Trophoblast cell (in vitro differentiated cells and primary cell): ENCODE results near the gene SUSD3.
A peak's percentile ranks its signal among the peaks of the same experiment; 100 is the strongest.

Experiments
- DNase-seq, 2 donors: peaks; one replicate each; pipeline ENCODE4 v3.0.0-alpha.2; 2016
- H2AFZ ChIP-seq: 2 replicates; pipeline ENCODE4 v1.6.1; 2013; ENCODE audit warnings: low read length, moderate library complexity, mild to moderate bottlenecking; ENCODE audit not compliant: insufficient read depth, poor library complexity
- H2AK5ac ChIP-seq: 2 replicates; pipeline ENCODE4 v1.6.1; 2013; ENCODE audit warnings: mild to moderate bottlenecking, low read length
- H2BK120ac ChIP-seq: 2 replicates; pipeline ENCODE4 v1.6.1; 2013; ENCODE audit warnings: low read length, mild to moderate bottlenecking, moderate library complexity; ENCODE audit not compliant: insufficient read depth, poor library complexity
- H2BK12ac ChIP-seq: 2 replicates; pipeline ENCODE4 v1.6.1; 2013; ENCODE audit warnings: mild to moderate bottlenecking, low read length, moderate library complexity
- H2BK5ac ChIP-seq: 2 replicates; pipeline ENCODE4 v1.6.1; 2013; ENCODE audit warnings: low read length, low read depth, moderate library complexity, mild to moderate bottlenecking; ENCODE audit not compliant: poor library complexity
- H3K14ac ChIP-seq: 2 replicates; pipeline ENCODE4 v1.6.1; 2013; ENCODE audit warnings: mild to moderate bottlenecking, low read length
- H3K18ac ChIP-seq: 2 replicates; pipeline ENCODE4 v1.6.1; 2013; ENCODE audit warnings: mild to moderate bottlenecking, low read length
- H3K23ac ChIP-seq: 2 replicates; pipeline ENCODE4 v1.6.1; 2013; ENCODE audit warnings: low read length
- H3K27ac ChIP-seq: 2 replicates; pipeline ENCODE4 v1.5.1; 2013; ENCODE audit warnings: low read depth, mild to moderate bottlenecking, inconsistent platforms, low read length, moderate library complexity
- H3K27me3 ChIP-seq: 2 replicates; pipeline ENCODE4 v1.6.1; 2013; ENCODE audit warnings: inconsistent platforms, mild to moderate bottlenecking, low read length, moderate library complexity; ENCODE audit not compliant: insufficient read depth
- H3K36me3 ChIP-seq, 2 experiments: 1 replicate in 1 of 2; 2 replicates in 1 of 2; pipeline ENCODE4 v1.6.1; 2013; ENCODE audit warnings: low read length in 2 of 2, mild to moderate bottlenecking in 2 of 2, moderate library complexity in 1 of 2; ENCODE audit not compliant: insufficient read depth in 2 of 2, control insufficient read depth in 1 of 2
- H3K4ac ChIP-seq: 2 replicates; pipeline ENCODE4 v1.6.1; 2013; ENCODE audit warnings: low read depth, mild to moderate bottlenecking, low read length, moderate library complexity
- H3K4me1 ChIP-seq, 2 experiments: 1 replicate in 1 of 2; 2 replicates in 1 of 2; pipeline ENCODE4 v1.6.1; 2013; ENCODE audit warnings: low read length in 2 of 2, mild to moderate bottlenecking in 2 of 2, moderate library complexity in 1 of 2; ENCODE audit not compliant: insufficient read depth in 2 of 2, control insufficient read depth in 1 of 2
- H3K4me2 ChIP-seq: 2 replicates; pipeline ENCODE4 v1.6.1; 2013; ENCODE audit warnings: inconsistent platforms, mild to moderate bottlenecking, low read length, moderate library complexity
- H3K4me3 ChIP-seq: 2 replicates; pipeline ENCODE4 v1.5.1; 2013; ENCODE audit warnings: mild to moderate bottlenecking, low read depth, low read length, inconsistent platforms
- H3K79me1 ChIP-seq: one replicate; pipeline ENCODE4 v1.6.1; 2013; ENCODE audit warnings: low read length
- H3K79me2 ChIP-seq: 2 replicates; pipeline ENCODE4 v1.6.1; 2013; ENCODE audit warnings: low read length, mild to moderate bottlenecking; ENCODE audit not compliant: control insufficient read depth, insufficient read depth, poor library complexity
- H3K9ac ChIP-seq: 2 replicates; pipeline ENCODE4 v1.6.1; 2013; ENCODE audit warnings: mild to moderate bottlenecking, low read length
- H3K9me3 ChIP-seq: 2 replicates; pipeline ENCODE4 v1.6.1; 2013; ENCODE audit warnings: low read depth, mild to moderate bottlenecking, control low read depth, inconsistent platforms, low read length; ENCODE audit not compliant: insufficient read depth
- H4K12ac ChIP-seq: 2 replicates; pipeline ENCODE4 v1.6.1; 2013; ENCODE audit warnings: low read depth, mild to moderate bottlenecking, low read length, moderate library complexity
- H4K8ac ChIP-seq: 2 replicates; pipeline ENCODE4 v1.6.1; 2013; ENCODE audit warnings: low read depth, mild to moderate bottlenecking, low read length, moderate library complexity
- H4K91ac ChIP-seq: one replicate; pipeline ENCODE4 v1.6.1; 2013; ENCODE audit warnings: low read depth, mild to moderate bottlenecking, low read length, moderate library complexity
- WGBS: extraction: QIAGEN DNeasy Blood & Tissue Kit; methylation state at CpG from one replicate; pipeline ENCODE4 v1.1.7; 2013; ENCODE audit warnings: missing lambda C conversion rate; ENCODE audit not compliant: insufficient read length, insufficient coverage; ENCODE audit errors: extremely low coverage; 5-methylcytosine and 5-hydroxymethylcytosine counted together

The SUSD3 gene

DNA sequence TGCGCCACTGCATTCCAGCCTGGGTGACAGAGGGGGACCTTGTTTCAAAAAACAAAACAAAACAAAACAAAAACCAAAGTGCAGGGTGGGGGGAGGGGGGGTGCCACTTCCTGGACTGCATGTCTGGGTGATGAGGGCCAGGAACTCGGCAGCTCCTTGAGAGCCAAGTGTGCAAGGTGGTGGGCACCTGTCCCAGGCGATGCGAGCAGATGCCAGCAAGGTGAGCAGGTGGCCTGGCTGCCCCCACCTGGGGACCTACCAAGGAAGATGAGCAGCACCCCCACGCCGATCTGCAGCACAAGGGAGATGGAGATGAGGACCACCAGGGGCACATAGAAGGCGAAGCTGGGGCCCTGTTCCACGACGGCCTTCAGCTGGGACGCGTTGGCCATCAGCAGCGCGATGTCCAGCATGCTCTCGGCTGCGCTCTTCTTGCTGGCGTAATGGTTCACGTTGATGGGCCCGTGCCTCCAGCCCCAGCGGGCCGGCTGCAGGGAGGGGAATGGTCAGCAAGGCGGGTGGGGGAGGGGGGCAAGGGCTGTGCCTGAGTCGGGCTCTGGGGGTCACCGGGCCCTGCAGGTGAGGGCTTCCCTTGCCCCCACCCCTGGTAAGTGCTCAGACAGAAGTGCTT, 67.8 kb downstream of the SUSD3 start:
- H3K27me3 ChIP-seq = no peaks in the 10 kb centered on the region
- no peak overlapping the region for H2BK12ac ChIP-seq
- no peak overlapping the region for H2AFZ ChIP-seq
- no peak overlapping the region for H2AK5ac ChIP-seq
- H3K4me2 ChIP-seq = no peak overlapping the region
- no peak for DNase-seq
- no peak overlapping the region for H4K8ac ChIP-seq
- WGBS = no CpG with 5 or more reads among the region's 23 CpGs
- H3K23ac ChIP-seq = no peak overlapping the region
- H3K4me3 ChIP-seq = no peak overlapping the region
- no peak overlapping the region for H4K12ac ChIP-seq
- H3K27ac ChIP-seq = no peak overlapping the region
- H4K91ac ChIP-seq = no peak overlapping the region
- H3K36me3 ChIP-seq = peaks cover 17 to 23% of the 10 kb centered on the region in 2 experiments
- H3K4me1 ChIP-seq = peaks cover 6 to 16% of the 10 kb centered on the region in 2 experiments
- H3K14ac ChIP-seq = no peak overlapping the region
- H2BK5ac ChIP-seq = no peak overlapping the region
- H3K18ac ChIP-seq = peak overlapping the region; percentile 7
- no peak overlapping the region for H3K9ac ChIP-seq
- no peak overlapping the region for H3K4ac ChIP-seq
- no peak overlapping the region for H2BK120ac ChIP-seq
- no peaks in the 10 kb centered on the region for H3K9me3 ChIP-seq
- no peaks in the 10 kb centered on the region for H3K79me1 ChIP-seq
- H3K79me2 ChIP-seq = no peaks in the 10 kb centered on the region

DNA sequence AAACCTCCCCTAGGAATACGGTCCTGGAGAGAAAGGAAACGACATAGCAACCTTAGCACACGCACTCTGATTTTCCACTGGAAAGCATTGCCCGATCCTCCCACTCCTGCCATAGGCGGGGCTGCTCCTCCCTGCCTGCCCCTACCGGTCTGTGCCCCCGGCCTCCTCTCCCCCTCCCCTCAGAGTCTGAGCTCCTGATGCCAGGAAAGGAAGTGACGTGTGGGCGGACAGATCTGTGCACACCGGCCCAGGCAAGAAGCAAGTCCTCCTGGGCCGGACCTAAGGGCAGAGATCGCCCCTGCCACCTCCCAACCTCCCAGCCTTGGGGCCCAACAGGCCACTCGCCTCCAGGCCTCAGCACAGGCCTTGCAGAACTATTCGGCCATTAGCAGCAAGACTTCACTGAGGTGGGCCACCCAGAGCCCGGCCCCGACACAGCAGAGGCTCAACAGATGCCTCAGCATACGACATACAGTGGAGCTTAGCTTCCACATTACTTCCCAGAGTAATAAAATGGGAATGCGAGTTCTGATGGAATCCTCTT, 68.4 kb downstream of the SUSD3 start:
- Histone ChIP-seq H3K4me2 (no peak overlapping the region), H2BK12ac (no peak overlapping the region), H4K91ac (no peak overlapping the region), H3K4me3 (no peak overlapping the region), H3K4ac (no peak overlapping the region), H2AFZ (no peak overlapping the region), H2AK5ac (no peak overlapping the region), H4K12ac (no peak overlapping the region), H2BK120ac (no peak overlapping the region), H3K23ac (no peak overlapping the region), H3K9ac (no peak overlapping the region), H3K27me3 (no peaks in the 10 kb centered on the region), H3K27ac (no peak overlapping the region), H3K9me3 (no peaks in the 10 kb centered on the region), H3K36me3 (peaks cover 12 to 18% of the 10 kb centered on the region in 2 experiments), H3K79me1 (no peaks in the 10 kb centered on the region), H3K18ac (no peak overlapping the region), H2BK5ac (no peak overlapping the region), H3K14ac (no peak overlapping the region), H3K79me2 (no peaks in the 10 kb centered on the region), H3K4me1 (peaks cover 7 to 17% of the 10 kb centered on the region in 2 experiments), H4K8ac (no peak overlapping the region)
- no CpG with 5 or more reads among the region's 18 CpGs for WGBS
- DNase-seq = no peak

DNA sequence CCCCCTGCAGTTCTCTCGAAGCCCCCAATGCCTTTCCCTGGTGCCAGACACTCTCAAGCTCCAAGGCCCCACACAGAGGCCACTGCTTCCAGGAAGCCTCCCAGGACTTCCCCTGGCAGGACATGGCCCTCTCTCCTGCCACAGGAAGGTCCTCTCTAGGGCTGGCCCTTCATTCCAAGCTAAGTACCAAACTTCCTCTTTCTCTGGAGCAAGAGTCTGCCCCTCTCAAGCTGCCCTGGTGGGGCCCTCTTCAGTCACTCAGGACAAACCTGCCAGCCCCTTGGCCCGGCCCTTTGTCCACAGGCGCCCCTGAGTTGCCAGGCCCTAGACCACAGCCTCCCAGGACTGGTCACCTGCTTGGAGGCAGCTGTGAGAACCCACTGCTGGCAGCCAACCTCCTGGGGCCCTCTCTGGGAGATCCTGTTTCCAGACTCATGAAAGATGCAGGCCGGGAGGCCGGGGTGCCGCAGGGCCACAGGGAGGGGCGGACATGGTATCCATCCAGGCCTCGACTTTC, 69.0 kb downstream of the SUSD3 start:
- Histone ChIP-seq H2AFZ (no peak overlapping the region), H3K36me3 (peaks cover 10 to 17% of the 10 kb centered on the region in 2 experiments), H4K12ac (no peak overlapping the region), H3K27me3 (no peaks in the 10 kb centered on the region), H3K9me3 (peaks cover 3% of the 10 kb centered on the region), H3K18ac (no peak overlapping the region), H2AK5ac (no peak overlapping the region), H3K4me3 (no peak overlapping the region), H3K4me2 (no peak overlapping the region), H4K91ac (no peak overlapping the region), H2BK120ac (no peak overlapping the region), H3K79me1 (peaks cover 2% of the 10 kb centered on the region), H3K4ac (no peak overlapping the region), H3K27ac (no peak overlapping the region), H3K23ac (no peak overlapping the region), H2BK12ac (no peak overlapping the region), H4K8ac (no peak overlapping the region), H3K14ac (no peak overlapping the region), H2BK5ac (no peak overlapping the region), H3K4me1 (peaks cover 12 to 20% of the 10 kb centered on the region in 2 experiments), H3K9ac (no peak overlapping the region), H3K79me2 (peaks cover under 1% of the 10 kb centered on the region)
- no peak for DNase-seq
- no CpG with 5 or more reads among the region's 8 CpGs for WGBS

DNA sequence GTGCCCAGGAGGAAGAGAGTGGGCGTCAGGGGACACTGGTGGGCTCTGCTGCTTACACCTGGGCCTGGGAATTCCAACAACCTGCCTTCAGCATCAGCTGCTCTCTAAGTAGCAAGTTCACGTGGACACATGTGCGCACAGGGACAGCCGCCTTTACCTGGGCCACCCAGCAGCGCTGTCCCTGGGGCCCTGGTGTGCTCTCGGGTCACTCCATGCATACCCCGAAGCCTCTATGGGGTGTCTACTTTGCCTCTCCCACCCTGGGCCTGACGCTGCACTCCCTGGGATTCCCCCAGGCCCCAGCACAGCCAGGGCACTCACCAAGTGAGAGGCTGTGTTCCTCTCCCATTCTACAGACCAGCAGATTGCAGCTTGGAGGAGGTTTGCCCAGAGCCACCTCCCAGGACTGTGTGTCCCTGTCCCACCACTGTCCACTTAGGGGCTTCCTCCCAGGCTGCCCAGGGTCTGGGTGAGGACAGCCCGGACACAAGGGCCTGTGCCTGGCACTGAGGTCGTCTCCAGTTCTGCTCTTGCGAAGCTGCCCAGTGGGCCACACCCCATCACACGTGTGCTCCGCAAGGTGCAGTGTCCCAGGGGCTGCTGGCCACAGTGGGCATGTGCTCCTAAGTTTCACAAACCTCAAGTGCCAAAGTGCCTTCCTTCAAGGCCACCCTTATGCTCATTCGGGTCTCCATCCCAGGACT, 69.7 kb downstream of the SUSD3 start:
- Histone ChIP-seq H3K23ac (no peak overlapping the region), H3K18ac (no peak overlapping the region), H3K4ac (no peak overlapping the region), H3K4me3 (no peak overlapping the region), H3K9me3 (peaks cover 3% of the 10 kb centered on the region), H3K9ac (no peak overlapping the region), H3K79me1 (peaks cover 8% of the 10 kb centered on the region), H3K79me2 (peaks cover 3% of the 10 kb centered on the region), H3K4me1 (peaks cover 19 to 27% of the 10 kb centered on the region in 2 experiments), H2BK12ac (no peak overlapping the region), H3K14ac (no peak overlapping the region), H3K4me2 (no peak overlapping the region), H2AFZ (no peak overlapping the region), H4K8ac (no peak overlapping the region), H3K27me3 (no peaks in the 10 kb centered on the region), H2BK5ac (no peak overlapping the region), H4K91ac (no peak overlapping the region), H2BK120ac (no peak overlapping the region), H4K12ac (no peak overlapping the region), H2AK5ac (no peak overlapping the region), H3K36me3 (peaks cover 10 to 15% of the 10 kb centered on the region in 2 experiments), H3K27ac (no peak overlapping the region)
- DNase-seq = no peak
- no CpG with 5 or more reads among the region's 14 CpGs for WGBS
